ENCODE results near the gene LENG9.
"Not testable (repeated sequence)": the region's sequence is repeated elsewhere in the genome, so short reads cannot be mapped to it uniquely, and the experiment has no call there.

Gene LENG9

GRCh38 chr19:54458648-54459281 is 4.8 kb downstream of the LENG9 start:
- no peak for DNase-seq

GRCh38 chr19:54457773-54458647 is 5.6 kb downstream of the LENG9 start:
- no peak for DNase-seq

GRCh38 chr19:54456423-54457373 is 6.9 kb downstream of the LENG9 start:
- no peak for DNase-seq

GRCh38 chr19:54455786-54456422 is 7.7 kb downstream of the LENG9 start:
- DNase-seq: no peak

- DNase-seq: no peak
These were observed 8.6 kb downstream of the LENG9 start for GRCh38 chr19:54454781-54455675.

GRCh38 chr19:54453921-54454780 is 9.4 kb downstream of the LENG9 start:
- no peak for DNase-seq

- no peak for DNase-seq
These were observed 11.0 kb downstream of the LENG9 start for GRCh38 chr19:54452626-54453025.

- no peak for DNase-seq
These were observed 11.6 kb downstream of the LENG9 start for GRCh38 chr19:54451997-54452396.

GRCh38 chr19:54451331-54451871 is 12.2 kb downstream of the LENG9 start:
- no peak for DNase-seq

GRCh38 chr19:54449701-54450069 is 13.9 kb downstream of the LENG9 start:
- DNase-seq: no peak

GRCh38 chr19:54448774-54449700 is 14.5 kb downstream of the LENG9 start, which contains the start of gene LENG8:
TSS of gene LENG8 (plus strand) at chr19:54449199. CDS start at chr19:54451345, 2,146 bp downstream.
- DNase-seq: peak; percentile 93

- DNase-seq: no peak
These were observed 15.4 kb downstream of the LENG9 start for GRCh38 chr19:54448040-54448773.

GRCh38 chr19:54446349-54446748 is 17.2 kb downstream of the LENG9 start:
- DNase-seq: not testable (repeated sequence)

GRCh38 chr19:54444737-54445136 is 18.8 kb downstream of the LENG9 start:
- no peak for DNase-seq

GRCh38 chr19:54440641-54441040 is 22.9 kb downstream of the LENG9 start:
- no peak for DNase-seq

- no peak for DNase-seq
These were observed 24.3 kb downstream of the LENG9 start for GRCh38 chr19:54439174-54439851.

GRCh38 chr19:54436628-54437252 is 26.8 kb downstream of the LENG9 start:
- DNase-seq: no peak

Data from effector CD8-positive, alpha-beta T cell (primary cell).